PC-3 (cell line): ENCODE results near the gene KERA. TPM values are rescaled to one million over a fixed set of nuclear protein-coding genes. Genes with fewer than 3 reads are reported as not detected.

Source experiments
- ATAC-seq: fragments of 200-7000 bp; cut with Tn5 transposase; 2 replicates; pipeline ENCODE4 v1.9.1; 2020; ENCODE audit warnings: mild to moderate bottlenecking, moderate library complexity
- BruUV-seq: library from RNA; stranded (reverse); fragments of 400-500 nt; replicated peaks from 2 replicates; lab custom pipeline; 2021; lab: Mats Ljungman, UMichigan
- CTCF ChIA-PET: fragments of 300-600 bp; sonication (Branson Sonifier 250); formaldehyde crosslinking; loops from one replicate; lab custom pipeline; 2022; ENCODE audit warnings: antibody characterized with exemption; lab: Charles Lee
- POLR2A ChIA-PET: fragments of 300-600 bp; sonication (Branson Sonifier 250); formaldehyde crosslinking; loops from one replicate; lab custom pipeline; 2022; ENCODE audit warnings: antibody characterized with exemption; ENCODE audit not compliant: unreplicated experiment; lab: Charles Lee
- DNase-seq: peaks from one replicate; pipeline ENCODE4 v3.0.0-alpha.2; 2015
- H2AFZ ChIP-seq: fragments of 300-600 bp; sonication (generic); 2 replicates; pipeline ENCODE4 v1.6.0; 2016; ENCODE audit warnings: antibody characterized with exemption, low read length
- H3F3A ChIP-seq: fragments of 300-600 bp; sonication (generic); one replicate; pipeline ENCODE4 v1.6.0; 2017; ENCODE audit warnings: antibody characterized with exemption, low read length, control low read depth, mild to moderate bottlenecking; ENCODE audit not compliant: unreplicated experiment
- H3K27ac ChIP-seq: fragments of 300-600 bp; sonication (generic); 2 replicates; pipeline ENCODE4 v1.5.1; 2016; ENCODE audit warnings: mild to moderate bottlenecking, low read length
- H3K27me3 ChIP-seq: fragments of 300-600 bp; sonication (generic); 2 replicates; pipeline ENCODE4 v1.6.1; 2016; ENCODE audit warnings: low read length, mixed read lengths
- H3K36me3 ChIP-seq: fragments of 300-600 bp; sonication (generic); 2 replicates; pipeline ENCODE4 v1.6.1; 2016; ENCODE audit warnings: low read depth, mixed run types, low read length, mixed read lengths
- H3K4me1 ChIP-seq: fragments of 300-600 bp; sonication (generic); 2 replicates; pipeline ENCODE4 v1.5.1; 2016; ENCODE audit warnings: low read length; ENCODE audit not compliant: insufficient read depth
- H3K4me2 ChIP-seq: fragments of 300-600 bp; sonication (generic); 2 replicates; pipeline ENCODE4 v1.6.0; 2016; ENCODE audit warnings: low read length
- H3K4me3 ChIP-seq: fragments of 300-600 bp; sonication (generic); 2 replicates; pipeline ENCODE4 v1.5.1; 2016; ENCODE audit warnings: mild to moderate bottlenecking, low read length, mixed read lengths
- H3K79me2 ChIP-seq: fragments of 300-600 bp; sonication (generic); 2 replicates; pipeline ENCODE4 v1.6.1; 2017; ENCODE audit warnings: low read length, mixed read lengths
- H3K9ac ChIP-seq: fragments of 300-600 bp; sonication (generic); 2 replicates; pipeline ENCODE4 v1.6.0; 2016; ENCODE audit warnings: mild to moderate bottlenecking, low read length
- H3K9me2 ChIP-seq: fragments of 300-600 bp; sonication (generic); replicated peaks from 2 replicates; pipeline ENCODE4 v1.6.1; 2016; ENCODE audit warnings: mixed run types, low read length, mixed read lengths
- H3K9me3 ChIP-seq: fragments of 300-600 bp; sonication (generic); 2 replicates; pipeline ENCODE4 v1.6.1; 2016; ENCODE audit warnings: low read length, mixed read lengths
- H4K20me1 ChIP-seq: fragments of 300-600 bp; sonication (generic); 2 replicates; pipeline ENCODE4 v1.6.1; 2016; ENCODE audit warnings: low read length, mixed read lengths
- CTCF ChIP-seq: fragments of 300-600 bp; sonication (generic); conservative IDR thresholded peaks from 2 replicates; pipeline ENCODE4 v1.5.1; 2017; ENCODE audit warnings: antibody characterized with exemption, low read depth, mild to moderate bottlenecking, low read length
- EZH2 ChIP-seq: fragments of 300-600 bp; sonication (generic); IDR thresholded peaks from one replicate; pipeline ENCODE4 v1.6.1; 2017; ENCODE audit warnings: antibody characterized with exemption, mild to moderate bottlenecking, low read length; ENCODE audit not compliant: unreplicated experiment
- EZH2phosphoT487 ChIP-seq: fragments of 300-600 bp; sonication (generic); IDR thresholded peaks from 2 replicates; pipeline ENCODE4 v1.6.1; 2018; ENCODE audit warnings: mild to moderate bottlenecking, antibody characterized with exemption, low read length, borderline replicate concordance
- intact Hi-C: fragments of 100-400 bp; cut with micrococcal nuclease; formaldehyde crosslinking; loops from 2 replicates; pipeline ENCODE4 v1.9.0; 2023
- total RNA-seq: library from RNA; depleted of rRNA; stranded (reverse); fragments of >200 nt; gene quantifications from 2 replicates; pipeline ENCODE4 v1.2.3, GENCODE V29; 2014

KERA gene
- total RNA-seq, 1 experiment from 2014 or later, result not detected

- DNase-seq (no peak), ATAC-seq (no peak)
- H3K36me3 ChIP-seq, result no peaks in the 10 kb centered on the region
- no peaks in the 10 kb centered on the region for H3K79me2 ChIP-seq
- H3K27me3 ChIP-seq, result no peaks in the 10 kb centered on the region; the same call in 1 of the 2 replicates
- no peak overlapping the region for H3K27ac ChIP-seq
- no peak for TF ChIP-seq CTCF
- TF ChIP-seq EZH2phosphoT487, result no peak
- intact Hi-C loops, result no loop called here
- no peak overlapping the region for H2AFZ ChIP-seq
- H3K9me3 ChIP-seq, result no peaks in the 10 kb centered on the region
- no peaks in the 10 kb centered on the region for H3K9me2 ChIP-seq
- H4K20me1 ChIP-seq, result no peaks in the 10 kb centered on the region
- no peak overlapping the region for H3K4me2 ChIP-seq
- no peaks in the 10 kb centered on the region for H3K4me1 ChIP-seq
- BruUV-seq, result no TSS peak
- H3K9ac ChIP-seq, result no peak overlapping the region
- ChIA-PET POLR2A (no interaction called here), CTCF (no interaction called here)
- H3F3A ChIP-seq, result no peaks in the 10 kb centered on the region
- H3K4me3 ChIP-seq, result no peak overlapping the region
Measured at GRCh38 chr12:91044586-91044985, 13.2 kb downstream of the KERA start.

- H3K4me2 ChIP-seq, result no peak overlapping the region
- H3K9me3 ChIP-seq, result no peaks in the 10 kb centered on the region
- POLR2A ChIA-PET, result interaction anchor here (0.7 kb wide), 1 partner anchor 54 kb away, joined by 3 read pairs; no protein-coding TSS in a partner anchor
- H3K36me3 ChIP-seq, result no peaks in the 10 kb centered on the region
- H4K20me1 ChIP-seq, result no peaks in the 10 kb centered on the region
- TF ChIP-seq EZH2phosphoT487 (no peak), CTCF (no peak), EZH2 (no peak)
- intact Hi-C loops, result no loop called here
- no peak for DNase-seq
- no peak overlapping the region for H3K4me3 ChIP-seq
- no peaks in the 10 kb centered on the region for H3K9me2 ChIP-seq
- BruUV-seq, result no TSS peak
- no peak for ATAC-seq
- H3K27me3 ChIP-seq, result no peaks in the 10 kb centered on the region; the same call in 1 of the 2 replicates
- no peak overlapping the region for H3K9ac ChIP-seq
- H3K79me2 ChIP-seq, result no peaks in the 10 kb centered on the region
- no peaks in the 10 kb centered on the region for H3F3A ChIP-seq
- no peaks in the 10 kb centered on the region for H3K4me1 ChIP-seq
- H3K27ac ChIP-seq, result no peak overlapping the region
- H2AFZ ChIP-seq, result no peak overlapping the region
- CTCF ChIA-PET, result interaction anchor here (0.5 kb wide), 1 partner anchor 29 kb away, joined by 3 read pairs; no protein-coding TSS in a partner anchor
Measured at GRCh38 chr12:91043408-91043807, 14.4 kb downstream of the KERA start.

- CTCF ChIA-PET, result no interaction called here
- DNase-seq, result no peak
- BruUV-seq, result no TSS peak
Measured at GRCh38 chr12:91040096-91040755, 17.6 kb downstream of the KERA start.

More at GRCh38 chr12:91040096-91040755, 17.6 kb downstream of the KERA start:
- Histone ChIP-seq H2AFZ (no peak overlapping the region), H3F3A (no peaks in the 10 kb centered on the region), H3K4me1 (no peaks in the 10 kb centered on the region), H4K20me1 (no peaks in the 10 kb centered on the region), H3K9ac (no peak overlapping the region), H3K27me3 (no peaks in the 10 kb centered on the region; the same call in 1 of the 2 replicates), H3K27ac (no peak overlapping the region), H3K36me3 (no peaks in the 10 kb centered on the region), H3K79me2 (no peaks in the 10 kb centered on the region), H3K4me2 (no peak overlapping the region), H3K4me3 (no peak overlapping the region), H3K9me3 (no peaks in the 10 kb centered on the region), H3K9me2 (no peaks in the 10 kb centered on the region)
- POLR2A ChIA-PET, result no interaction called here
- intact Hi-C loops, result no loop called here
- TF ChIP-seq EZH2 (no peak), EZH2phosphoT487 (no peak), CTCF (no peak)
- no peak for ATAC-seq
